PC-3 (cell line): ENCODE measurements around the gene RPS6KA2. TPM values are rescaled to one million over a fixed set of nuclear protein-coding genes. Genes with fewer than 3 reads are reported as not detected.

ENCODE experiments used
- ATAC-seq: fragments of 200-7000 bp; cut with Tn5 transposase; 2 replicates; pipeline ENCODE4 v1.9.1; 2020; ENCODE audit warnings: mild to moderate bottlenecking, moderate library complexity
- BruUV-seq: library from RNA; stranded (reverse); fragments of 400-500 nt; replicated peaks from 2 replicates; lab custom pipeline; 2021; lab: Mats Ljungman, UMichigan
- CTCF ChIA-PET: fragments of 300-600 bp; sonication (Branson Sonifier 250); formaldehyde crosslinking; loops from one replicate; lab custom pipeline; 2022; ENCODE audit warnings: antibody characterized with exemption; lab: Charles Lee
- POLR2A ChIA-PET: fragments of 300-600 bp; sonication (Branson Sonifier 250); formaldehyde crosslinking; loops from one replicate; lab custom pipeline; 2022; ENCODE audit warnings: antibody characterized with exemption; ENCODE audit not compliant: unreplicated experiment; lab: Charles Lee
- DNase-seq: peaks from one replicate; pipeline ENCODE4 v3.0.0-alpha.2; 2015
- H2AFZ ChIP-seq: fragments of 300-600 bp; sonication (generic); 2 replicates; pipeline ENCODE4 v1.6.0; 2016; ENCODE audit warnings: antibody characterized with exemption, low read length
- H3F3A ChIP-seq: fragments of 300-600 bp; sonication (generic); one replicate; pipeline ENCODE4 v1.6.0; 2017; ENCODE audit warnings: antibody characterized with exemption, low read length, control low read depth, mild to moderate bottlenecking; ENCODE audit not compliant: unreplicated experiment
- H3K27ac ChIP-seq: fragments of 300-600 bp; sonication (generic); 2 replicates; pipeline ENCODE4 v1.5.1; 2016; ENCODE audit warnings: mild to moderate bottlenecking, low read length
- H3K27me3 ChIP-seq: fragments of 300-600 bp; sonication (generic); 2 replicates; pipeline ENCODE4 v1.6.1; 2016; ENCODE audit warnings: low read length, mixed read lengths
- H3K36me3 ChIP-seq: fragments of 300-600 bp; sonication (generic); 2 replicates; pipeline ENCODE4 v1.6.1; 2016; ENCODE audit warnings: low read depth, mixed run types, low read length, mixed read lengths
- H3K4me1 ChIP-seq: fragments of 300-600 bp; sonication (generic); 2 replicates; pipeline ENCODE4 v1.5.1; 2016; ENCODE audit warnings: low read length; ENCODE audit not compliant: insufficient read depth
- H3K4me2 ChIP-seq: fragments of 300-600 bp; sonication (generic); 2 replicates; pipeline ENCODE4 v1.6.0; 2016; ENCODE audit warnings: low read length
- H3K4me3 ChIP-seq: fragments of 300-600 bp; sonication (generic); 2 replicates; pipeline ENCODE4 v1.5.1; 2016; ENCODE audit warnings: mild to moderate bottlenecking, low read length, mixed read lengths
- H3K79me2 ChIP-seq: fragments of 300-600 bp; sonication (generic); 2 replicates; pipeline ENCODE4 v1.6.1; 2017; ENCODE audit warnings: low read length, mixed read lengths
- H3K9ac ChIP-seq: fragments of 300-600 bp; sonication (generic); 2 replicates; pipeline ENCODE4 v1.6.0; 2016; ENCODE audit warnings: mild to moderate bottlenecking, low read length
- H3K9me2 ChIP-seq: fragments of 300-600 bp; sonication (generic); replicated peaks from 2 replicates; pipeline ENCODE4 v1.6.1; 2016; ENCODE audit warnings: mixed run types, low read length, mixed read lengths
- H3K9me3 ChIP-seq: fragments of 300-600 bp; sonication (generic); 2 replicates; pipeline ENCODE4 v1.6.1; 2016; ENCODE audit warnings: low read length, mixed read lengths
- H4K20me1 ChIP-seq: fragments of 300-600 bp; sonication (generic); 2 replicates; pipeline ENCODE4 v1.6.1; 2016; ENCODE audit warnings: low read length, mixed read lengths
- EZH2 ChIP-seq: fragments of 300-600 bp; sonication (generic); IDR thresholded peaks from one replicate; pipeline ENCODE4 v1.6.1; 2017; ENCODE audit warnings: antibody characterized with exemption, mild to moderate bottlenecking, low read length; ENCODE audit not compliant: unreplicated experiment
- EZH2phosphoT487 ChIP-seq: fragments of 300-600 bp; sonication (generic); IDR thresholded peaks from 2 replicates; pipeline ENCODE4 v1.6.1; 2018; ENCODE audit warnings: mild to moderate bottlenecking, antibody characterized with exemption, low read length, borderline replicate concordance
- intact Hi-C: fragments of 100-400 bp; cut with micrococcal nuclease; formaldehyde crosslinking; loops from 2 replicates; pipeline ENCODE4 v1.9.0; 2023
- total RNA-seq: library from RNA; depleted of rRNA; stranded (reverse); fragments of >200 nt; gene quantifications from 2 replicates; pipeline ENCODE4 v1.2.3, GENCODE V29; 2014
- TF ChIP-seq, protein P1 (sequence below): fragments of 300-600 bp; sonication (generic); conservative IDR thresholded peaks from 2 replicates; pipeline ENCODE4 v1.5.1; 2017; ENCODE audit warnings: antibody characterized with exemption, low read depth, mild to moderate bottlenecking, low read length

Gene RPS6KA2
- total RNA-seq, 1 experiment from 2014 or later = 5.1 TPM

DNA sequence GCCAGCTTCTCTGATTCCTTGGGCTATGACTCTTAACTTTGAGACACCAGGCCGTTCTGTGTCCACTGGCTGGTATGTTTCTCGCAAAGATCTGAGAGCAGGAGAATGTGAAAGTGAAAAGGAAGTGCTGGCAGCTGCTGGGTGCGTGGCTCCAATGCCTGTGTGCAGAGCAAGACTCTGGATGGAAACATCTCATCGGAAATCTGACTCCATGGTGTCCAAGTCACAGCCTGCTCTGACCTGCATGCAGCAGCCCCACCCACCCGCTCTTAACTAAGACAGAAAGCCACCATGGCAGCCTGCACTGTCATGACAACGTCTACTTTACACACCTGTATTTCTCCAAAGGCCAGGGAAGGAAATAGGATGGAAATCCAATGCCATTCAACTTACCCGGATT, 178.0 kb downstream of the RPS6KA2 start:
- BruUV-seq = no TSS peak
- TF ChIP-seq EZH2 (no peak), EZH2phosphoT487 (no peak)
- TF ChIP-seq, protein P1, sequence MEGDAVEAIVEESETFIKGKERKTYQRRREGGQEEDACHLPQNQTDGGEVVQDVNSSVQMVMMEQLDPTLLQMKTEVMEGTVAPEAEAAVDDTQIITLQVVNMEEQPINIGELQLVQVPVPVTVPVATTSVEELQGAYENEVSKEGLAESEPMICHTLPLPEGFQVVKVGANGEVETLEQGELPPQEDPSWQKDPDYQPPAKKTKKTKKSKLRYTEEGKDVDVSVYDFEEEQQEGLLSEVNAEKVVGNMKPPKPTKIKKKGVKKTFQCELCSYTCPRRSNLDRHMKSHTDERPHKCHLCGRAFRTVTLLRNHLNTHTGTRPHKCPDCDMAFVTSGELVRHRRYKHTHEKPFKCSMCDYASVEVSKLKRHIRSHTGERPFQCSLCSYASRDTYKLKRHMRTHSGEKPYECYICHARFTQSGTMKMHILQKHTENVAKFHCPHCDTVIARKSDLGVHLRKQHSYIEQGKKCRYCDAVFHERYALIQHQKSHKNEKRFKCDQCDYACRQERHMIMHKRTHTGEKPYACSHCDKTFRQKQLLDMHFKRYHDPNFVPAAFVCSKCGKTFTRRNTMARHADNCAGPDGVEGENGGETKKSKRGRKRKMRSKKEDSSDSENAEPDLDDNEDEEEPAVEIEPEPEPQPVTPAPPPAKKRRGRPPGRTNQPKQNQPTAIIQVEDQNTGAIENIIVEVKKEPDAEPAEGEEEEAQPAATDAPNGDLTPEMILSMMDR = no peak

DNA sequence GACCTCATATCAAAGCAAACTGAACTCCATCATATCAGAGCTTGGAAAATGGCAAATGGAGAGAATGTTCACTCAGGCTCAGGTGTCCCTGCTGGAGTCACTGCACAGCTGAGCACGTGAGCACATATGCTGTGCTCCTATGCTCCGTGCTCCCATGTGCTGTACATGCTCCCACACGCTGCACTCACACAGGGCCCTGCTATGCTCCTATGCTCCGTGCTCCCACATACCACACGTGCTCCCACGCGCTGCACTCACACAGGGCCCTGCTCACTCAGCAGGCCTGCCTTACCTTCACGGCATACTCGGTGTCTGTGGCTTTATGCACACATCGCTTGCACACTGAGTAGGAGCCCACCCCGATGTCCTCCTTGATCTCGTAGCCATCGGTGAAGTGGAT, 178.6 kb downstream of the RPS6KA2 start:
- Histone ChIP-seq H3K36me3 (no peaks in the 10 kb centered on the region), H2AFZ (no peak overlapping the region), H3K9me2 (no peaks in the 10 kb centered on the region), H3K4me2 (no peak overlapping the region), H3K79me2 (no peaks in the 10 kb centered on the region), H3K4me3 (no peak overlapping the region), H3K9ac (no peak overlapping the region), H3F3A (no peaks in the 10 kb centered on the region), H3K27me3 (no peaks in the 10 kb centered on the region), H4K20me1 (no peaks in the 10 kb centered on the region), H3K4me1 (no peaks in the 10 kb centered on the region), H3K9me3 (no peaks in the 10 kb centered on the region), H3K27ac (no peak overlapping the region)
- CTCF ChIA-PET = no interaction called here
- no TSS peak for BruUV-seq
- POLR2A ChIA-PET = no interaction called here
- TF ChIP-seq EZH2phosphoT487 (no peak), EZH2 (no peak)
- TF ChIP-seq, protein P1 = no peak
- ATAC-seq (no peak), DNase-seq (no peak)
- intact Hi-C loops = no loop called here

More for the DNA sequence above, 178.0 kb downstream of the RPS6KA2 start:
- H2AFZ ChIP-seq = no peak overlapping the region
- no peak for ATAC-seq
- H3K9me3 ChIP-seq = no peaks in the 10 kb centered on the region
- H3K4me2 ChIP-seq = no peak overlapping the region
- intact Hi-C loops = no loop called here
- H3F3A ChIP-seq = no peaks in the 10 kb centered on the region
- POLR2A ChIA-PET = no interaction called here
- no peak overlapping the region for H3K27ac ChIP-seq
- no peaks in the 10 kb centered on the region for H3K36me3 ChIP-seq
- no peaks in the 10 kb centered on the region for H3K79me2 ChIP-seq
- no peaks in the 10 kb centered on the region for H4K20me1 ChIP-seq
- no peaks in the 10 kb centered on the region for H3K4me1 ChIP-seq
- DNase-seq = no peak
- H3K9me2 ChIP-seq = no peaks in the 10 kb centered on the region
- no peaks in the 10 kb centered on the region for H3K27me3 ChIP-seq
- H3K4me3 ChIP-seq = no peak overlapping the region
- CTCF ChIA-PET = no interaction called here
- no peak overlapping the region for H3K9ac ChIP-seq

DNA sequence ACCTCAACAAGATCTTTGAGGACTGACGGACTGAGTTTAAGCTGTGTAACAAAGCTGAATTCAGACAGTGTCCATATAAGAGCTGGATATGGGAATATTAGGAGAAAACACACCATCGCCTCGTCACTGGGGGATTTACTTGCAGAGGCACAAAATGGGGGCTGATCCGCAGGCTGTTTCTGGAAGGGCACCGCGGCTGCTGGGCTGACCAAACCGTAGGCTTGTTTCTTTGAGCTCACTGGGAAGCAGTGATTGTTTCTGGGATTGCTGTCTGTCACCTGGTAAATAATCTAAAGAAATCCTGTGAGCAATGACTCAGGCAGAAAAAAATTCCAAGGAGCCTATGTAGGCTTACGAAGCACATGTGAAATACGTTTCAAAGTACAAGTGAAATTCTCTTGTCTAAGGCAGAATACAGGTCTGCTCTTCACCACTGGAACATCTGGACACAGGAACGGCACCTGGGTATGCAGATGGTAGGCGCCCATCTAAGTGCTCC, 180.4 kb downstream of the RPS6KA2 start:
- Histone ChIP-seq H3K36me3 (no peaks in the 10 kb centered on the region), H3K4me3 (no peak overlapping the region), H3K9ac (no peak overlapping the region), H3K27ac (no peak overlapping the region), H2AFZ (no peak overlapping the region), H4K20me1 (no peaks in the 10 kb centered on the region), H3K79me2 (no peaks in the 10 kb centered on the region), H3K27me3 (no peaks in the 10 kb centered on the region), H3K4me1 (no peaks in the 10 kb centered on the region), H3K9me3 (no peaks in the 10 kb centered on the region), H3K9me2 (no peaks in the 10 kb centered on the region), H3K4me2 (no peak overlapping the region), H3F3A (no peaks in the 10 kb centered on the region)
- POLR2A ChIA-PET = no interaction called here
- TF ChIP-seq, protein P1 = no peak
- TF ChIP-seq EZH2phosphoT487 (no peak), EZH2 (no peak)
- ATAC-seq (no peak), DNase-seq (no peak)
- CTCF ChIA-PET = no interaction called here
- intact Hi-C loops = no loop called here
- no TSS peak for BruUV-seq
